Kidney glomerular epithelial cell (primary cell): ENCODE data around the gene SDHAF2.
A peak's percentile ranks its signal among the peaks of the same experiment; 100 is the strongest.
"Not testable (repeated sequence)": the region's sequence is repeated elsewhere in the genome, so short reads cannot be mapped to it uniquely, and the experiment has no call there.

ENCODE experiments used
- DNase-seq: peaks from one replicate; lab custom pipeline; 2025; lab: John Stamatoyannopoulos, UW

Gene SDHAF2

GRCh38 chr11:61425367-61426131 lies 4.4 kb upstream of the SDHAF2 start:
- DNase-seq = no peak

- no peak for DNase-seq
Measured at GRCh38 chr11:61429346-61429690, 606 bp upstream of the SDHAF2 start.

- not testable (repeated sequence) for DNase-seq
Measured at GRCh38 chr11:61430839-61431238, 915 bp downstream of the SDHAF2 start.

GRCh38 chr11:61437496-61437895 lies 7.6 kb downstream of the SDHAF2 start:
- DNase-seq = no peak

- DNase-seq = no peak
Measured at GRCh38 chr11:61439615-61440014, 9.7 kb downstream of the SDHAF2 start.

- DNase-seq = no peak
Measured at GRCh38 chr11:61442616-61443015, 12.7 kb downstream of the SDHAF2 start.

GRCh38 chr11:61445516-61445915 lies 15.6 kb downstream of the SDHAF2 start:
- no peak for DNase-seq

GRCh38 chr11:61446211-61446651 lies 16.3 kb downstream of the SDHAF2 start:
- peak; percentile 91 for DNase-seq

GRCh38 chr11:61447601-61448551 lies 18.0 kb downstream of the SDHAF2 start:
- DNase-seq = no peak

GRCh38 chr11:61448552-61448927 lies 18.6 kb downstream of the SDHAF2 start:
- no peak for DNase-seq

- DNase-seq = no peak
Measured at GRCh38 chr11:61452825-61453224, 22.9 kb downstream of the SDHAF2 start.

GRCh38 chr11:61453695-61454094 lies 23.8 kb downstream of the SDHAF2 start:
- DNase-seq = no peak

- no peak for DNase-seq
Measured at GRCh38 chr11:61454520-61454919, 24.6 kb downstream of the SDHAF2 start.

GRCh38 chr11:61460474-61460881 lies 30.6 kb downstream of the SDHAF2 start:
- DNase-seq = no peak

- no peak for DNase-seq
Measured at GRCh38 chr11:61460986-61461385, 31.1 kb downstream of the SDHAF2 start.

GRCh38 chr11:61467602-61468001 lies 37.7 kb downstream of the SDHAF2 start:
- not testable (repeated sequence) for DNase-seq

GRCh38 chr11:61468002-61468401 lies 38.1 kb downstream of the SDHAF2 start:
- no peak for DNase-seq

- DNase-seq = no peak
Measured at GRCh38 chr11:61472282-61472681, 42.4 kb downstream of the SDHAF2 start.

GRCh38 chr11:61472868-61473267 lies 42.9 kb downstream of the SDHAF2 start:
- no peak for DNase-seq

GRCh38 chr11:61473370-61474012 lies 43.6 kb downstream of the SDHAF2 start:
- no peak for DNase-seq

- DNase-seq = no peak
Measured at GRCh38 chr11:61474013-61474643, 44.2 kb downstream of the SDHAF2 start.

- DNase-seq = no peak
Measured at GRCh38 chr11:61475433-61475832, 45.5 kb downstream of the SDHAF2 start.
